NB4 (cell line): ENCODE data around the gene GABBR2.

Source experiments
- POLR2A ChIP-seq: IDR thresholded peaks from 2 replicates; pipeline ENCODE4 v1.6.1; 2011; ENCODE audit warnings: mild to moderate bottlenecking; ENCODE audit not compliant: insufficient read length; ENCODE audit errors: extremely low read depth
- TF ChIP-seq, protein P1 (sequence below): IDR thresholded peaks from one replicate; pipeline ENCODE4 v1.5.1; 2012; ENCODE audit warnings: low read depth, low read length

GRCh38 chr9:98449871-98450270 lies 258.9 kb downstream of the GABBR2 start:
- TF ChIP-seq, protein P1, sequence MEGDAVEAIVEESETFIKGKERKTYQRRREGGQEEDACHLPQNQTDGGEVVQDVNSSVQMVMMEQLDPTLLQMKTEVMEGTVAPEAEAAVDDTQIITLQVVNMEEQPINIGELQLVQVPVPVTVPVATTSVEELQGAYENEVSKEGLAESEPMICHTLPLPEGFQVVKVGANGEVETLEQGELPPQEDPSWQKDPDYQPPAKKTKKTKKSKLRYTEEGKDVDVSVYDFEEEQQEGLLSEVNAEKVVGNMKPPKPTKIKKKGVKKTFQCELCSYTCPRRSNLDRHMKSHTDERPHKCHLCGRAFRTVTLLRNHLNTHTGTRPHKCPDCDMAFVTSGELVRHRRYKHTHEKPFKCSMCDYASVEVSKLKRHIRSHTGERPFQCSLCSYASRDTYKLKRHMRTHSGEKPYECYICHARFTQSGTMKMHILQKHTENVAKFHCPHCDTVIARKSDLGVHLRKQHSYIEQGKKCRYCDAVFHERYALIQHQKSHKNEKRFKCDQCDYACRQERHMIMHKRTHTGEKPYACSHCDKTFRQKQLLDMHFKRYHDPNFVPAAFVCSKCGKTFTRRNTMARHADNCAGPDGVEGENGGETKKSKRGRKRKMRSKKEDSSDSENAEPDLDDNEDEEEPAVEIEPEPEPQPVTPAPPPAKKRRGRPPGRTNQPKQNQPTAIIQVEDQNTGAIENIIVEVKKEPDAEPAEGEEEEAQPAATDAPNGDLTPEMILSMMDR = no peak
- TF ChIP-seq POLR2A = no peak
